Adipocyte (in vitro differentiated cells): ENCODE measurements around the gene GJA1.

Experiments used
- DNase-seq: peaks from one replicate; pipeline ENCODE4 v3.0.0-alpha.2; 2015; ENCODE audit warnings: low read depth
- H3K27me3 ChIP-seq: replicated peaks from 2 replicates; pipeline ENCODE4 v1.7.0; 2013; ENCODE audit warnings: mild to moderate bottlenecking, low read length, moderate library complexity; ENCODE audit not compliant: control insufficient read depth, insufficient read depth
- H3K36me3 ChIP-seq: 2 replicates; pipeline ENCODE4 v1.7.0; 2013; ENCODE audit warnings: low read length, mild to moderate bottlenecking, moderate library complexity; ENCODE audit not compliant: control insufficient read depth, insufficient read depth, severe bottlenecking
- H3K4me1 ChIP-seq: 2 replicates; pipeline ENCODE4 v1.7.0; 2013; ENCODE audit warnings: mild to moderate bottlenecking, low read length, moderate library complexity; ENCODE audit not compliant: control insufficient read depth, insufficient read depth
- H3K4me3 ChIP-seq: 2 replicates; pipeline ENCODE4 v1.7.0; 2013; ENCODE audit warnings: mild to moderate bottlenecking, low read length, moderate library complexity
- H3K9ac ChIP-seq: 2 replicates; pipeline ENCODE4 v1.7.0; 2013; ENCODE audit warnings: mild to moderate bottlenecking, low read length, moderate library complexity
- H3K9me3 ChIP-seq: 2 replicates; pipeline ENCODE4 v1.7.0; 2013; ENCODE audit warnings: mild to moderate bottlenecking, low read length, moderate library complexity; ENCODE audit not compliant: control insufficient read depth

The GJA1 gene

GRCh38 chr6:121450242-121450641 is 14.8 kb downstream of the GJA1 start:
- Histone ChIP-seq H3K4me1 (no peaks in the 10 kb centered on the region), H3K9me3 (no peaks in the 10 kb centered on the region), H3K9ac (no peak overlapping the region), H3K36me3 (peaks cover 47% of the 10 kb centered on the region), H3K4me3 (no peak overlapping the region), H3K27me3 (no peaks in the 10 kb centered on the region)
- no peak for DNase-seq

- H3K9me3 ChIP-seq, result no peaks in the 10 kb centered on the region
- no peaks in the 10 kb centered on the region for H3K4me1 ChIP-seq
- H3K36me3 ChIP-seq, result peaks cover 39% of the 10 kb centered on the region
- no peak for DNase-seq
- no peak overlapping the region for H3K9ac ChIP-seq
- H3K4me3 ChIP-seq, result no peak overlapping the region
- H3K27me3 ChIP-seq, result no peaks in the 10 kb centered on the region
Observed at GRCh38 chr6:121451250-121451649, 15.8 kb downstream of the GJA1 start.

- H3K4me1 ChIP-seq, result no peaks in the 10 kb centered on the region
- peaks cover 20% of the 10 kb centered on the region for H3K36me3 ChIP-seq
- H3K27me3 ChIP-seq, result no peaks in the 10 kb centered on the region
- no peak for DNase-seq
- H3K4me3 ChIP-seq, result no peak overlapping the region
- H3K9ac ChIP-seq, result no peak overlapping the region
- H3K9me3 ChIP-seq, result no peaks in the 10 kb centered on the region
Observed at GRCh38 chr6:121453191-121453590, 17.7 kb downstream of the GJA1 start.

- no peaks in the 10 kb centered on the region for H3K27me3 ChIP-seq
- DNase-seq, result no peak
- H3K9ac ChIP-seq, result no peak overlapping the region
- H3K9me3 ChIP-seq, result no peaks in the 10 kb centered on the region
- H3K4me3 ChIP-seq, result no peak overlapping the region
- H3K4me1 ChIP-seq, result no peaks in the 10 kb centered on the region
- no peaks in the 10 kb centered on the region for H3K36me3 ChIP-seq
Observed at GRCh38 chr6:121460170-121460569, 24.7 kb downstream of the GJA1 start.

- H3K4me1 ChIP-seq, result peaks cover 3% of the 10 kb centered on the region
- no peak for DNase-seq
- H3K9ac ChIP-seq, result no peak overlapping the region
- no peaks in the 10 kb centered on the region for H3K27me3 ChIP-seq
- H3K9me3 ChIP-seq, result no peaks in the 10 kb centered on the region
- H3K4me3 ChIP-seq, result no peak overlapping the region
- H3K36me3 ChIP-seq, result no peaks in the 10 kb centered on the region
Observed at GRCh38 chr6:121463087-121463486, 27.6 kb downstream of the GJA1 start.

- peaks cover 3% of the 10 kb centered on the region for H3K4me1 ChIP-seq
- H3K36me3 ChIP-seq, result no peaks in the 10 kb centered on the region
- H3K9ac ChIP-seq, result no peak overlapping the region
- no peak for DNase-seq
- no peak overlapping the region for H3K4me3 ChIP-seq
- H3K9me3 ChIP-seq, result no peaks in the 10 kb centered on the region
- no peaks in the 10 kb centered on the region for H3K27me3 ChIP-seq
Observed at GRCh38 chr6:121465101-121465500, 29.7 kb downstream of the GJA1 start.

GRCh38 chr6:121479486-121480098 is 44.1 kb downstream of the GJA1 start:
- no peaks in the 10 kb centered on the region for H3K36me3 ChIP-seq
- no peak for DNase-seq
- no peak overlapping the region for H3K9ac ChIP-seq
- H3K9me3 ChIP-seq, result no peaks in the 10 kb centered on the region
- H3K4me1 ChIP-seq, result no peaks in the 10 kb centered on the region
- H3K4me3 ChIP-seq, result no peak overlapping the region
- H3K27me3 ChIP-seq, result no peaks in the 10 kb centered on the region

- Histone ChIP-seq H3K4me1 (no peaks in the 10 kb centered on the region), H3K4me3 (no peak overlapping the region), H3K9me3 (no peaks in the 10 kb centered on the region), H3K36me3 (no peaks in the 10 kb centered on the region), H3K9ac (no peak overlapping the region), H3K27me3 (no peaks in the 10 kb centered on the region)
- no peak for DNase-seq
Observed at GRCh38 chr6:121480099-121480713, 44.8 kb downstream of the GJA1 start.

- no peaks in the 10 kb centered on the region for H3K27me3 ChIP-seq
- no peak overlapping the region for H3K4me3 ChIP-seq
- H3K9me3 ChIP-seq, result no peaks in the 10 kb centered on the region
- DNase-seq, result peak; percentile 52
- no peaks in the 10 kb centered on the region for H3K36me3 ChIP-seq
- H3K4me1 ChIP-seq, result no peaks in the 10 kb centered on the region
- no peak overlapping the region for H3K9ac ChIP-seq
Observed at GRCh38 chr6:121482004-121482693, 46.7 kb downstream of the GJA1 start.

- no peaks in the 10 kb centered on the region for H3K4me1 ChIP-seq
- no peaks in the 10 kb centered on the region for H3K27me3 ChIP-seq
- no peak for DNase-seq
Observed at GRCh38 chr6:121482751-121483150, 47.3 kb downstream of the GJA1 start.

GRCh38 chr6:121485359-121485811 is 49.9 kb downstream of the GJA1 start:
- Histone ChIP-seq H3K27me3 (no peaks in the 10 kb centered on the region), H3K4me3 (no peak overlapping the region), H3K36me3 (no peaks in the 10 kb centered on the region), H3K4me1 (no peaks in the 10 kb centered on the region), H3K9ac (no peak overlapping the region), H3K9me3 (no peaks in the 10 kb centered on the region)
- peak; percentile 10 for DNase-seq

More at GRCh38 chr6:121482751-121483150, 47.3 kb downstream of the GJA1 start:
- Histone ChIP-seq H3K9ac (no peak overlapping the region), H3K9me3 (no peaks in the 10 kb centered on the region), H3K4me3 (no peak overlapping the region), H3K36me3 (no peaks in the 10 kb centered on the region)
